ENCODE measurements around the gene PRKCH.

DNA sequence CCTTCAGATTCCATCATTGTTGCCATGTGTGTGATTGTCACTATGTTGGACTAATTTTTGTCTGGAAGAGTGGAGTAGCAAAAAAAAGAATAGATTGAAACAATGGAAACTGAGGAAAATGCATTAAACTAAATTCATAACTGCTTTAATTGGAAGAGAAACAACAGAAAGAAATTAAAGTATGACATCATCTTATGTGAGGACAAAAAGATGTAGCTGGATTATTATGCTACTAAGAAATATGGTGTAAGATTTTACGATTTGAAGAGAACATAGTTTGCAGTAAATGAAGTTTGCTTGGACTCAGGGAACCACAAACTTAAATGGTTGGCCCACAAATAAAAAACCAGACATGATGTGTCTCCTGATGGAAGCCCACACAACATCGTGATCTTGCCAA is 76.8 kb downstream of the PRKCH start:
- TF ChIP-seq, protein P1, sequence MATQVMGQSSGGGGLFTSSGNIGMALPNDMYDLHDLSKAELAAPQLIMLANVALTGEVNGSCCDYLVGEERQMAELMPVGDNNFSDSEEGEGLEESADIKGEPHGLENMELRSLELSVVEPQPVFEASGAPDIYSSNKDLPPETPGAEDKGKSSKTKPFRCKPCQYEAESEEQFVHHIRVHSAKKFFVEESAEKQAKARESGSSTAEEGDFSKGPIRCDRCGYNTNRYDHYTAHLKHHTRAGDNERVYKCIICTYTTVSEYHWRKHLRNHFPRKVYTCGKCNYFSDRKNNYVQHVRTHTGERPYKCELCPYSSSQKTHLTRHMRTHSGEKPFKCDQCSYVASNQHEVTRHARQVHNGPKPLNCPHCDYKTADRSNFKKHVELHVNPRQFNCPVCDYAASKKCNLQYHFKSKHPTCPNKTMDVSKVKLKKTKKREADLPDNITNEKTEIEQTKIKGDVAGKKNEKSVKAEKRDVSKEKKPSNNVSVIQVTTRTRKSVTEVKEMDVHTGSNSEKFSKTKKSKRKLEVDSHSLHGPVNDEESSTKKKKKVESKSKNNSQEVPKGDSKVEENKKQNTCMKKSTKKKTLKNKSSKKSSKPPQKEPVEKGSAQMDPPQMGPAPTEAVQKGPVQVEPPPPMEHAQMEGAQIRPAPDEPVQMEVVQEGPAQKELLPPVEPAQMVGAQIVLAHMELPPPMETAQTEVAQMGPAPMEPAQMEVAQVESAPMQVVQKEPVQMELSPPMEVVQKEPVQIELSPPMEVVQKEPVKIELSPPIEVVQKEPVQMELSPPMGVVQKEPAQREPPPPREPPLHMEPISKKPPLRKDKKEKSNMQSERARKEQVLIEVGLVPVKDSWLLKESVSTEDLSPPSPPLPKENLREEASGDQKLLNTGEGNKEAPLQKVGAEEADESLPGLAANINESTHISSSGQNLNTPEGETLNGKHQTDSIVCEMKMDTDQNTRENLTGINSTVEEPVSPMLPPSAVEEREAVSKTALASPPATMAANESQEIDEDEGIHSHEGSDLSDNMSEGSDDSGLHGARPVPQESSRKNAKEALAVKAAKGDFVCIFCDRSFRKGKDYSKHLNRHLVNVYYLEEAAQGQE (IDR thresholded peaks at IDR 0.05; ENCODE audit: insufficient read depth in 1 of 2, low read depth in 2 of 2, low read length in 2 of 2) = no peak
- TF ChIP-seq POLR2AphosphoS5 (IDR thresholded peaks at IDR 0.05; ENCODE audit: low read depth, low read length) (no peak), TAF1 (IDR thresholded peaks at IDR 0.05; ENCODE audit: borderline replicate concordance, insufficient read depth, low read length) (no peak)
